GM12878 (cell line): ENCODE results near the gene KLRK1. TPM values are rescaled to one million over a fixed set of nuclear protein-coding genes. Genes with fewer than 3 reads are reported as not detected.

Source experiments
- ATF2 ChIP-seq: IDR thresholded peaks from 2 replicates; pipeline ENCODE4 v1.6.1; 2012; ENCODE audit warnings: low read length, inconsistent platforms
- ATF7 ChIP-seq: fragments of 450-650 bp; IDR thresholded peaks from 2 replicates; pipeline ENCODE4 v1.6.1; 2016; ENCODE audit warnings: low read depth, mild to moderate bottlenecking
- BCL11A ChIP-seq: IDR thresholded peaks from 2 replicates; pipeline ENCODE4 v1.6.1; 2011; ENCODE audit warnings: low read depth, low read length
- BCL3 ChIP-seq: IDR thresholded peaks from 2 replicates; pipeline ENCODE4 v1.6.1; 2011; ENCODE audit warnings: borderline replicate concordance, low read depth, mild to moderate bottlenecking, moderate library complexity, low read length; ENCODE audit not compliant: insufficient read depth, poor library complexity, severe bottlenecking
- CHD1 ChIP-seq: IDR thresholded peaks from 2 replicates; pipeline ENCODE4 v1.6.1; 2012; ENCODE audit warnings: low read depth, low read length, improper control_type of control experiment
- CHD2 ChIP-seq: IDR thresholded peaks from 2 replicates; pipeline ENCODE4 v1.6.1; 2011; ENCODE audit warnings: low read depth, low read length, improper control_type of control experiment, borderline replicate concordance
- CREM ChIP-seq: IDR thresholded peaks from 2 replicates; pipeline ENCODE4 v1.6.1; 2014; ENCODE audit warnings: antibody characterized with exemption, low read depth
- DPF2 ChIP-seq: fragments of 450-650 bp; IDR thresholded peaks from 2 replicates; pipeline ENCODE4 v1.6.1; 2017; ENCODE audit warnings: mild to moderate bottlenecking
- ETV6 ChIP-seq, 2 experiments: fragments of 450-650 bp in 1 of 2; IDR thresholded peaks in 1 of 2; conservative IDR thresholded peaks in 1 of 2; 2 replicates each; pipeline ENCODE4 v1.6.1; 2014; ENCODE audit warnings: antibody characterized with exemption in 1 of 2, borderline replicate concordance in 1 of 2, low read depth in 1 of 2, mild to moderate bottlenecking in 1 of 2, moderate library complexity in 1 of 2
- FOXM1 ChIP-seq: IDR thresholded peaks from 2 replicates; pipeline ENCODE4 v1.6.1; 2012; ENCODE audit warnings: low read depth, mild to moderate bottlenecking, inconsistent platforms, low read length, moderate library complexity
- IKZF2 ChIP-seq, 2 experiments: fragments of 450-650 bp; IDR thresholded peaks; 2 replicates each; pipeline ENCODE4 v1.6.1; 2017; ENCODE audit warnings: mild to moderate bottlenecking in 2 of 2, moderate library complexity in 2 of 2
- KDM1A ChIP-seq: fragments of 200-600 bp; sonication (generic); IDR thresholded peaks from 2 replicates; pipeline ENCODE4 v1.6.1; 2016; ENCODE audit warnings: borderline replicate concordance
- MEF2B ChIP-seq: fragments of 450-650 bp; IDR thresholded peaks from 2 replicates; pipeline ENCODE4 v1.6.1; 2018; ENCODE audit warnings: mild to moderate bottlenecking, moderate library complexity; ENCODE audit not compliant: partially characterized antibody, poor library complexity, severe bottlenecking
- MTA2 ChIP-seq: fragments of 450-650 bp; IDR thresholded peaks from 2 replicates; pipeline ENCODE4 v1.6.1; 2016; ENCODE audit warnings: low read depth, mild to moderate bottlenecking, moderate library complexity
- MTA3 ChIP-seq: IDR thresholded peaks from 2 replicates; pipeline ENCODE4 v1.6.1; 2012; ENCODE audit warnings: low read length, inconsistent platforms, borderline replicate concordance
- MYB ChIP-seq: fragments of 150-350 bp; IDR thresholded peaks from 2 replicates; pipeline ENCODE4 v1.6.1; 2014; ENCODE audit warnings: mild to moderate bottlenecking, low read depth, low read length, borderline replicate concordance
- NFIC ChIP-seq: IDR thresholded peaks from 2 replicates; pipeline ENCODE4 v1.6.1; 2012; ENCODE audit warnings: low read depth, mild to moderate bottlenecking, inconsistent platforms, low read length, moderate library complexity
- NFYB ChIP-seq: IDR thresholded peaks from 2 replicates; pipeline ENCODE4 v1.6.1; 2011; ENCODE audit warnings: low read depth, mild to moderate bottlenecking, low read length, improper control_type of control experiment, moderate library complexity; ENCODE audit not compliant: insufficient read depth
- PAX5 ChIP-seq: IDR thresholded peaks from 2 replicates; pipeline ENCODE4 v1.6.1; 2011; ENCODE audit warnings: low read depth, low read length, borderline replicate concordance
- POU2F2 ChIP-seq: IDR thresholded peaks from 3 replicates; pipeline ENCODE4 v1.6.1; 2011; ENCODE audit warnings: low read depth, mild to moderate bottlenecking, low read length, borderline replicate concordance
- RAD51 ChIP-seq: fragments of 450-650 bp; IDR thresholded peaks from 2 replicates; pipeline ENCODE4 v1.6.1; 2016; ENCODE audit warnings: moderate library complexity, mild to moderate bottlenecking, inconsistent platforms
- RBBP5 ChIP-seq: fragments of 200-600 bp; sonication (generic); conservative IDR thresholded peaks from 2 replicates; pipeline ENCODE4 v1.6.1; 2016
- SKIL ChIP-seq: fragments of 450-650 bp; IDR thresholded peaks from 2 replicates; pipeline ENCODE4 v1.6.1; 2017; ENCODE audit warnings: mild to moderate bottlenecking, low read depth, inconsistent platforms; ENCODE audit not compliant: poor library complexity, severe bottlenecking
- SMAD1 ChIP-seq: fragments of 450-650 bp; IDR thresholded peaks from 2 replicates; pipeline ENCODE4 v1.6.1; 2018; ENCODE audit warnings: mild to moderate bottlenecking, low read depth; ENCODE audit not compliant: partially characterized antibody
- SPI1 ChIP-seq: IDR thresholded peaks from 2 replicates; pipeline ENCODE4 v1.6.1; 2011; ENCODE audit warnings: low read depth, mild to moderate bottlenecking, low read length, moderate library complexity, borderline replicate concordance; ENCODE audit not compliant: insufficient read depth
- SREBF1 ChIP-seq: IDR thresholded peaks from 2 replicates; pipeline ENCODE4 v1.6.1; 2012; ENCODE audit warnings: mild to moderate bottlenecking, low read length
- ZBED1 ChIP-seq: IDR thresholded peaks from 2 replicates; pipeline ENCODE4 v1.6.1; 2016; ENCODE audit warnings: borderline replicate concordance
- ZNF217 ChIP-seq: fragments of 450-650 bp; IDR thresholded peaks from 2 replicates; pipeline ENCODE4 v1.6.1; 2017; ENCODE audit warnings: antibody characterized with exemption, mild to moderate bottlenecking
- polyA plus RNA-seq, 11 experiments: library from polyadenylated mRNA; depleted of rRNA in 4 of 11; unstranded in 6 of 11; stranded (reverse) in 5 of 11; fragments of >200 nt; fragmentation: Nextera tagmentation in 4 of 11; fragmentation: Illumina TruSeq in 1 of 11; extraction: Ambion mirVana in 4 of 11; extraction: Trizol in 1 of 11; gene quantifications; 1 replicate in 1 of 11; 2 replicates in 10 of 11; pipeline versions ENCODE4 v1.2.1 to v1.2.3, GENCODE V29; 2011 to 2016; ENCODE audit warnings: inconsistent platforms in 2 of 11, missing spikeins in 2 of 11, low read depth in 1 of 11
- total RNA-seq, 4 experiments: library from RNA; depleted of rRNA in 3 of 4; stranded (reverse); fragments of >200 nt in 3 of 4; fragmentation: Illumina TruSeq in 1 of 4; extraction: Trizol in 1 of 4; gene quantifications; 2 replicates each; pipeline versions ENCODE4 v1.2.1 to v1.2.3, GENCODE V29; 2013 to 2021

KLRK1 gene
- total and polyA plus RNA-seq, 10 of the 15 experiments (the other 5 are each of a cell fraction or from before 2014, with no cell fraction given) = 0.27 to 2.0 (median 0.99) TPM

GRCh38 chr12:10392394-10392930 is 2.6 kb upstream of the KLRK1 start (continued):
- TF ChIP-seq BCL3 (peak; percentile 37), MTA3 (no peak; the same call in 1 of the 2 replicates), CHD2 (0 out of 2 replicates have a peak, but pooled peaks have one; percentile 25), ZBED1 (peak; percentile 68; the same call in 1 of the 2 replicates), PAX5 (peak; percentile 46; the same call in 1 of the 2 replicates), POU2F2 (peak; percentile 57; the same call in 1 of the 3 replicates), NFIC (peak; percentile 75), CHD1 (no peak), RAD51 (peak; percentile 29; the same call in 1 of the 2 replicates), RBBP5 (no peak), CREM (peak; percentile 70; the same call in 1 of the 2 replicates), SREBF1 (no peak), MTA2 (peak; percentile 93), SMAD1 (peak; percentile 83), SPI1 (peak; percentile 49; the same call in 1 of the 2 replicates), MYB (0 out of 2 replicates have a peak, but pooled peaks have one; percentile 10), ZNF217 (no peak), MEF2B (peak; percentile 41), DPF2 (peak; percentile 74), ETV6 (conservative IDR thresholded peaks at IDR 0.05 in 1 of 2, IDR thresholded peaks at IDR 0.05 in 1 of 2; ENCODE audit: borderline replicate concordance in 1 of 2, low read depth in 1 of 2) (0 out of 4 replicates have a peak, but pooled peaks of 1 of the 2 experiments have one; percentile 29), FOXM1 (peak; percentile 64; the same call in 1 of the 2 replicates), ATF2 (no peak; the same call in 1 of the 2 replicates), SKIL (peak; percentile 59), ATF7 (peak; percentile 46), KDM1A (no peak), NFYB (no peak), IKZF2 (IDR thresholded peaks at IDR 0.05) (peak; percentile 59 to 63; a peak in 3 of 4 replicates), BCL11A (peak; percentile 89)
